Astrocyte (in vitro differentiated cells and primary cell): ENCODE results near the gene KLRC4.

Source experiments
- EZH2 ChIP-seq: IDR thresholded peaks from 2 replicates; pipeline ENCODE4 v1.6.1; 2012; ENCODE audit warnings: mild to moderate bottlenecking, low read length, inconsistent platforms; ENCODE audit not compliant: insufficient read depth
- TF ChIP-seq, protein P1 (sequence below): IDR thresholded peaks from 2 replicates; pipeline ENCODE4 v1.5.1; 2011; ENCODE audit warnings: low read depth, mild to moderate bottlenecking, inconsistent platforms, low read length, moderate library complexity; ENCODE audit not compliant: insufficient read depth

GRCh38 chr12:10453156-10453555 lies 43.6 kb upstream of the KLRC4 start, which contains the start of gene KLRC1:
- TF ChIP-seq, protein P1, sequence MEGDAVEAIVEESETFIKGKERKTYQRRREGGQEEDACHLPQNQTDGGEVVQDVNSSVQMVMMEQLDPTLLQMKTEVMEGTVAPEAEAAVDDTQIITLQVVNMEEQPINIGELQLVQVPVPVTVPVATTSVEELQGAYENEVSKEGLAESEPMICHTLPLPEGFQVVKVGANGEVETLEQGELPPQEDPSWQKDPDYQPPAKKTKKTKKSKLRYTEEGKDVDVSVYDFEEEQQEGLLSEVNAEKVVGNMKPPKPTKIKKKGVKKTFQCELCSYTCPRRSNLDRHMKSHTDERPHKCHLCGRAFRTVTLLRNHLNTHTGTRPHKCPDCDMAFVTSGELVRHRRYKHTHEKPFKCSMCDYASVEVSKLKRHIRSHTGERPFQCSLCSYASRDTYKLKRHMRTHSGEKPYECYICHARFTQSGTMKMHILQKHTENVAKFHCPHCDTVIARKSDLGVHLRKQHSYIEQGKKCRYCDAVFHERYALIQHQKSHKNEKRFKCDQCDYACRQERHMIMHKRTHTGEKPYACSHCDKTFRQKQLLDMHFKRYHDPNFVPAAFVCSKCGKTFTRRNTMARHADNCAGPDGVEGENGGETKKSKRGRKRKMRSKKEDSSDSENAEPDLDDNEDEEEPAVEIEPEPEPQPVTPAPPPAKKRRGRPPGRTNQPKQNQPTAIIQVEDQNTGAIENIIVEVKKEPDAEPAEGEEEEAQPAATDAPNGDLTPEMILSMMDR: no peak
- TF ChIP-seq EZH2: no peak
